HG03139 (cell line): Measurements from ENCODE around the gene EFEMP1.

Experiments used
- ATAC-seq: cut with Tn5 transposase; IDR thresholded peaks from one replicate; pipeline ENCODE4 v1.9.1; 2021; ENCODE audit not compliant: unreplicated experiment

Gene EFEMP1

GRCh38 chr2:55936351-55936750 is 12.8 kb upstream of the EFEMP1 start:
- ATAC-seq, result no peak

GRCh38 chr2:55934337-55934736 is 10.8 kb upstream of the EFEMP1 start:
- ATAC-seq, result no peak

GRCh38 chr2:55932843-55933242 is 9.3 kb upstream of the EFEMP1 start:
- ATAC-seq, result no peak

- no peak for ATAC-seq
Observed at GRCh38 chr2:55931281-55931680, 7.7 kb upstream of the EFEMP1 start.

GRCh38 chr2:55929476-55929875 is 5.9 kb upstream of the EFEMP1 start:
- ATAC-seq, result no peak

- ATAC-seq, result no peak
Observed at GRCh38 chr2:55926974-55927373, 3.4 kb upstream of the EFEMP1 start.

GRCh38 chr2:55926246-55926645 is 2.7 kb upstream of the EFEMP1 start:
- no peak for ATAC-seq

GRCh38 chr2:55923982-55924321 is 370 bp upstream of the EFEMP1 start:
- no peak for ATAC-seq

GRCh38 chr2:55922291-55922907 is 1.2 kb downstream of the EFEMP1 start:
- ATAC-seq, result no peak

- ATAC-seq, result no peak
Observed at GRCh38 chr2:55919574-55919973, 4.0 kb downstream of the EFEMP1 start.

GRCh38 chr2:55918856-55919255 is 4.7 kb downstream of the EFEMP1 start:
- no peak for ATAC-seq

GRCh38 chr2:55917713-55918390 is 5.7 kb downstream of the EFEMP1 start:
- ATAC-seq, result no peak

- ATAC-seq, result no peak
Observed at GRCh38 chr2:55917117-55917516, 6.5 kb downstream of the EFEMP1 start.

- ATAC-seq, result no peak
Observed at GRCh38 chr2:55916473-55917049, 7.0 kb downstream of the EFEMP1 start.

GRCh38 chr2:55914786-55915185 is 8.8 kb downstream of the EFEMP1 start:
- no peak for ATAC-seq

GRCh38 chr2:55912926-55913325 is 10.7 kb downstream of the EFEMP1 start:
- no peak for ATAC-seq

GRCh38 chr2:55910077-55910476 is 13.5 kb downstream of the EFEMP1 start:
- no peak for ATAC-seq

- ATAC-seq, result no peak
Observed at GRCh38 chr2:55907686-55908085, 15.9 kb downstream of the EFEMP1 start.

GRCh38 chr2:55906993-55907392 is 16.6 kb downstream of the EFEMP1 start:
- no peak for ATAC-seq

GRCh38 chr2:55903727-55904126 is 19.9 kb downstream of the EFEMP1 start:
- ATAC-seq, result no peak

- no peak for ATAC-seq
Observed at GRCh38 chr2:55902971-55903370, 20.6 kb downstream of the EFEMP1 start.

GRCh38 chr2:55902429-55902828 is 21.2 kb downstream of the EFEMP1 start:
- ATAC-seq, result no peak

- ATAC-seq, result no peak
Observed at GRCh38 chr2:55901941-55902340, 21.6 kb downstream of the EFEMP1 start.
